HS-27A (cell line): ENCODE measurements around the gene ZNF219.

Experiments used
- DNase-seq: peaks from one replicate; pipeline ENCODE4 v3.0.0-alpha.2; 2012; ENCODE audit warnings: low read depth, missing footprints

Gene ZNF219

GRCh38 chr14:21069388-21070082, 28.9 kb downstream of the ZNF219 start:
- no peak for DNase-seq

- DNase-seq, result no peak
Measured at GRCh38 chr14:21068521-21069387, 29.7 kb downstream of the ZNF219 start.

DNA sequence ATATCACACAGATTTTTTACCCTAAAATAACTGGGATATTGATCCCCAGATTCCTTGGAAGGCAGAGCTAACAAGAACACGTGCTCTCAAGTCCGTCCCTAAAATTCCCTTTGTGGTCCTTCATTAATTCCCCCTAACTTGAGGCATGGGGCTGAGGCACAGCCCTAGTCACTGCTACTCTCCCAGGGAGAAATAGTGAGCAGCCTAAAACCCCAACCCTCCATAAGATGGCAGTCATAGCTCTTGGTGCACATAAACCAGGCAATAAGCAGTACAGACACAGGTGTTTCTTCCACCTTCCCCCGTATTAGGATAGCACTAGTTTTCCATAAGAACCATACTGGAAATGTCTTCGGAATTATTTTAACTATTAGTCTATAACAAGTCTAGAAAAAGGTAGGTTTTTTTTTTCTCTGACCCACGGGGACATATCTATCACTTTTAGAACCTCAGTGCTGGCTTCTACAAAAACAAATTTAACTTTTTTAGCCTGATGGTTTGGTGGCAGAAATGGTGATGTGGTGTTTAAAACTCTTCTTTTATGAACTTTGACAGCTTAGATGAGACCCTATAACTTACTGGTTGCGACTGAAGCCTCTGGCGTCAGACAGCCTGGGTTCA, 31.5 kb downstream of the ZNF219 start:
- no peak for DNase-seq

- DNase-seq, result no peak
Measured at GRCh38 chr14:21063479-21063878, 35.0 kb downstream of the ZNF219 start.

DNA sequence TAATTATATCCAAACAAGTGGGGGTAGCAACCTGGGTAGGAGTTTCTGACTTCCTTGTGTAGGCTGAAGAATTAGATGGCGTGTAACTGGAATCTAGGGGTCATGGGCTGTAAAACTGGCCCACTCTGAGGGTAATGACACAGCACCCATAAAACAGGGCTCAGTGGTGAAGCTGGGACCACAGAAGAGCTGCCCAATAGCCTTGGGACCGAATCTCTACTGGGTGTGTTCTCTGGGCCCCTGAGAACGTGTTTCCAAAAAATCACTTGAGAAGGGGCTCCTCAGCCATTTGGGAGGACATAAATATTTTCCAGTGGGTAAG, 37.1 kb downstream of the ZNF219 start:
- no peak for DNase-seq

DNA sequence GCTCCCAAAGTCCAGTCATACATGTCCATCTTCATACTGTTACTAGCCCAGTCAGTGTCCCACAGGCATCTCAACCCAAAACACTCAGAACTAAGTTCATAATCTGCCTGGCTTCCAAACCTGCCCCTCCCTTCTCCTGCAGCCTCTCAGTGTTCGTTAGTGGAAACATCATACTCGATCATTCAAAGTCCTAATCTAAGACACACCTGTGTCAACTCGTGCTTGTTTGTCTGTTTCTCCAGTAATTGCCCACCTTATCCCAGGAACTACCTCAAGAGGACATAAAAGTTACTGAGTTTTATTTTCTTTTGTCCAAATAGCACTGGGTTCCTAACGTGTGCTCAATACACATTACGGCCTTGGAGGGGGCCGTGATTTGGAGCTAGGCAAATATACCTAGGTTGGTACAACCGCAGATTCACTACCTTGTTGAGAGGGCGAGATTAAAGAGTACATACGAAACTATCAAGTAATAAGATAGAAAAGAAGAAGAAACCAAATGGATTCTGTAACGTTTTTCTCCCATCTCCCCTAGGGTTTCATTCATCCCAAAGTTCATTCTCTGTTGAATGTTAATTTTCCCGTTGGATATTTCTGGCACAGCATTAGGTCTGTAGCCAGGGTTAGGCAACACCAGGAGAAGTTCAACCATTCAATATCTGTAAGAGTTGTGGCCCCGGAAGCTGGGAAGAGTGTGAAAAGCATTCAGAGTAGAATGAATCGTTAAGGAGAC, 37.7 kb downstream of the ZNF219 start:
- DNase-seq, result no peak

DNA sequence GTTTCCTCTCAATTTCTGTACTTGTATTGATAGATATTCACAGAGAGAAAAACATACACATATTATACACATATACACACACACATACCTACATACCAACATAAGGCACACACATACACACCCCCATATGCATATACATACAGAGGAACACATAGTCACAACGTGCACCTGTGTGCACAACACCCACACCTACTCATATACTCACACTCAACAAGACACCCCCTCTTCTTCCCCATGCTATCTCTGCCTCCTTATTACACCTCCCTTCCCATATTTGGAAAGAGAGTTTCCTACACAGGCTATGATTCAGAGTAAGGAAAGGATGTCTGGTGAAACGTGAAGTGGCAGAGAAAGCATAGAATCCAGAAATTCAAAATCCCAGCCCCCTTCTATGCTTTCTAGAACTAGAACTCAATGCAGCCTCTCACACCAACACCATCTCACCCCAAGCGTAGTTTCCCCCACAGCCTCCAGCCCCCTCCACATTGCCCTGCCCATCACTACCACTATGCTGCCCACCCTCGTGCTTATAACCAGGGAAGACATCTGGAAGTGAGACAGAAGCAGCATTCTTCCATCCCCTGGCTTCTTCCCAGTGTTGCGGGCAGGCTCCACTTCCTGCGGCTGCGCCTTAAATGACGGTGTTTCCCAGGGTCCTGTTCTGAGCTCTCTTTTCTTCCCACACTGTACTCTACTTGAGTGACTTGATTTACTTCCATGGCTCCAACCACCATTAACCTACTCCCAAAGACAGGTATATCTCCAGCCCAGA, 38.4 kb downstream of the ZNF219 start:
- no peak for DNase-seq

DNA sequence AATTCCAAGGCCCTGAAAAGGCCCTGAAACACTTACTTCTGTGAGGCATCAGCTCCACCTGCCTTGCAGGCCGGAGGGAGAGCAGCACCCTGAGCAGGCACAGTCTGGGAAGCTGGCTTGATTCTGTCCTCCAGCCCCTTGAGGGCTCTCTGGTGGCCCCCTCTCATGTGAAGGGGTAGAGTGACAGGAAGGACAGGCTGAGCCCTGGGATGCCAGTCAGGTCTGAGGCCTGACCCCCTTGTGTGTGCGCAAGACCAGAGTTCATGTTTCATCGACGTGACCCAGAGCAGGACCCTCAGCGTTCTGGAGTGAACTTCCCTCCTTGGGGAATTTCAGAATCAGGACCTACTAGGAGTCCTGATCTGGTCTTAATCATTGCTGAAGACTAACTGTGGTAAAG, 39.6 kb downstream of the ZNF219 start:
- no peak for DNase-seq

DNA sequence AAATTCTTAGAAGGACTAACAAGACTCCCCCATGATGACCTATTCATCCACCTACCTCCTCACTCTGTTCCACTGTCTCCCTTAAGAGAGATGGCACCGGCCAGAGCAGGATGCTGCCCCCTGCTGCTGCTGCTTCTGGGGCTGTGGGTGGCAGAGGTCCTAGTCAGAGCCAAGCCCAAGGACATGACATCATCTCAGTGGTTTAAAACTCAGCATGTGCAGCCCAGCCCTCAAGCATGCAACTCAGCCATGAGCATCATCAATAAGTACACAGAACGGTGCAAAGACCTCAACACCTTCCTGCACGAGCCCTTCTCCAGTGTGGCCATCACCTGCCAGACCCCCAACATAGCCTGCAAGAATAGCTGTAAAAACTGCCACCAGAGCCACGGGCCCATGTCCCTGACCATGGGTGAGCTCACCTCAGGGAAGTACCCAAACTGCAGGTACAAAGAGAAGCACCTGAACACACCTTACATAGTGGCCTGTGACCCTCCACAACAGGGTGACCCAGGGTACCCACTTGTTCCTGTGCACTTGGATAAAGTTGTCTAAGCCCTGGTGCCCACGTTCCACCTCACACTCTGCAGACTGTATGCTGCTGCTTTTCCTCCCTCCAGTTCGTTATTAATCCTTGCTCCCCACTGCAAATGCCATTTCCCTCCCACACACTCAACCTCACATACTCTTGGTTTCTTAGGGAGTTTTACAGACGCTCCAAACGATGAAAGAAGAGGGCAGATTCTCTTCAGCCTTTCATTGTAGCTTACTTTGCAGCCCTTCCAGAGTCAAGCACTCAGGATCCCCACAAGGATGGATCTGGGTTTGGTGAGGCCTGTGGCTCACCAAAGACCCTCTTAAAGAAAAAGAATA, 40.4 kb downstream of the ZNF219 start, which contains the start of gene RNASE8:
TSS of gene RNASE8 (plus strand) at position 20 of the 873 bp plus-strand sequence. CDS start at position 91, 71 bp downstream.
- no peak for DNase-seq

GRCh38 chr14:21056520-21057163, 41.8 kb downstream of the ZNF219 start:
- DNase-seq, result no peak

GRCh38 chr14:21055432-21056117, 42.9 kb downstream of the ZNF219 start:
- no peak for DNase-seq

- no peak for DNase-seq
Measured at GRCh38 chr14:21054768-21055145, 43.7 kb downstream of the ZNF219 start.

GRCh38 chr14:21054123-21054767, 44.2 kb downstream of the ZNF219 start:
- DNase-seq, result no peak

GRCh38 chr14:21053184-21054122, 45.0 kb downstream of the ZNF219 start:
- no peak for DNase-seq

GRCh38 chr14:21050597-21050996, 47.9 kb downstream of the ZNF219 start:
- no peak for DNase-seq

- no peak for DNase-seq
Measured at GRCh38 chr14:21049271-21049673, 49.2 kb downstream of the ZNF219 start.

- DNase-seq, result no peak
Measured at GRCh38 chr14:21048638-21049037, 49.8 kb downstream of the ZNF219 start.

DNA sequence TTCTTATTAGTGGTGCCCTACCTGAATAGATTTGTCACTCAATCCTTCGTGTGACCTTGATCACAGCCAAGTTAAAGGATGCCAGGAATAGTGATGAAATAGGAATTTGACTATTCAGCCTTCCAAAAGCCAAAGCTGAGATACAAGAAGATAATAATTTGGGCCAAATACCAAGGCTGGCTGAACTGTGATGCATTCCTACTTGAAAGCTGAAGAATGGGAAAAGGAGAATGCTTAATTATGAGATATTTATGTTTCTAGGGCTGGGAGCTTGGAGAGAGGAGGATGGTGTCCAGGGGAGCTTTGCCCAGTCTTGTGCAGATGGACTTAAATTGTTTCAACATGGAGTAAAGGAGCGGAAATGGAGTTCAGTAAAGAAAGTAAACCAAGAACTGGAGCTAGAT, 51.1 kb downstream of the ZNF219 start:
- no peak for DNase-seq
